GM18517 (cell line): Measurements from ENCODE around the gene ARPC5L.
"Not testable (repeated sequence)": the region's sequence is repeated elsewhere in the genome, so short reads cannot be mapped to it uniquely, and the experiment has no call there.

Source experiments
- ATAC-seq: cut with Tn5 transposase; IDR thresholded peaks from one replicate; pipeline ENCODE4 v1.9.1; 2021; ENCODE audit warnings: mild to moderate bottlenecking, moderate library complexity; ENCODE audit not compliant: unreplicated experiment

The ARPC5L gene

DNA sequence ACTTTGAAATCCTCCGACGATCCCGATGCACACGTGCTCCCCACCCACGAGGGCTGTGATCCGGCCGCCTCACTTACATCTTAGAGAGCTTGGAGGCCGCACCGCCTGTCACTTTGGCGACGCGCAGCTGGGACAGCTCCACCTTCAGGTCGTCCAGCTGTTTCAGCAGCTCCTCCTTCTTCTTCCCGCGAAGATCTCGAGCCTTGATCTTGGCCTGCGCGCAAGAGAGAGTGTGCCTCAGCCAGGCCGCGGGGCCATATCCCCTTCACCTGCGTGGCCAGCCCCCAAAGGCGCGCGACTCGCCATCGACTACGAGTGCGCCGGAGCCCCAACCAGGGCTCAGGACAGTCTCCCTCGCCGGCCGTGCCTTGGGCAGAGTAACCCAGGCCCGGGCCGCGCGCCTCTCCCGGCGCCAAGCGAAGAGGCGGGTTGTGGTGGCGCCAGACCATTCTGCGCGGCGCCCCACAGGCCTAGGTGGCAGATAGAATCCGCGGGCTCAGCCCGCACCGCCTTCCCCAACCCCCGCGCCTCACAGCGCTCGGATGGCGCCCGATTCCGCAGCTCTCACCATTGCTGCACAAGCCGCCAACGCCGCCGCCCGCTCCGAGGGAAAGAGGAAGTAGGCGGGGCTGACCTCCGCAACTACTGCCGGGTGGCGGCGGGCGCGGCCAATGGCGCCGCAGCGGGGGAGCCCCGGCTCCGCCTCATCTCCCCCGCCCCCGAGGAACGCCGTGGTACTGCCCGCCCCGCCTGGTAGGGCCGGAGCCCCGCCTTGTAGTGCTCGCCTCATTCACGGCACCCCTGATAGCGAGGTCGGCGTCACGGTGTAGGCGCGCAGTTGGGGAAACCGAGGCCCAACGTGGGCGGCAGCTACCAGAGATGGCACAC lies at the start of gene ARPC5L, which contains the start of gene RPL35:
TSS of gene ARPC5L (plus strand) at position 789 of the 888 bp plus-strand sequence. CDS start 7,161 bp downstream, outside the sequence.
TSS of gene RPL35 (minus strand) at position 616 of the 888 bp plus-strand sequence. CDS start at position 571, 45 bp downstream.
- peak; percentile 79 for ATAC-seq

DNA sequence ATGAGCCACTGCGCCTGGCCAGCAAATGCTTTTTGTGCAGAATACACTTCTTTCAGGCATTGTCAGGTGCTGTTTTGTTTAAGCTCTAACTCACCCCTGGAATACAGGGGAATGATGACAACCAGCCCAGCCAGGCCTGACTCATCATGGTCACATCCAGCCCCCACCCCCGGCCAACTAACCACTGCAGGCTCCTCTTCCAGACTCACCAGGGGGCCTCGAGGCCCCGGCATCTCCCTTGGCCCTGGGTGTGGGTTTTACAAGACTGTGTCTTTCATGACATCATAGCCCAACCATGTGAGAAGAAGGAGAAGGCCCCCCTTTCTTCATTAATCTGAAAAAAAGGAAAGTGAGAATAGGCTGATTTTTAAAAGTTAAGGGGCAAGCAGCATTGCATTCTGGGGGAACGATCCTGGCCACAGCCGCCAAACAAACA lies 49.5 kb upstream of the ARPC5L start:
- no peak for ATAC-seq

DNA sequence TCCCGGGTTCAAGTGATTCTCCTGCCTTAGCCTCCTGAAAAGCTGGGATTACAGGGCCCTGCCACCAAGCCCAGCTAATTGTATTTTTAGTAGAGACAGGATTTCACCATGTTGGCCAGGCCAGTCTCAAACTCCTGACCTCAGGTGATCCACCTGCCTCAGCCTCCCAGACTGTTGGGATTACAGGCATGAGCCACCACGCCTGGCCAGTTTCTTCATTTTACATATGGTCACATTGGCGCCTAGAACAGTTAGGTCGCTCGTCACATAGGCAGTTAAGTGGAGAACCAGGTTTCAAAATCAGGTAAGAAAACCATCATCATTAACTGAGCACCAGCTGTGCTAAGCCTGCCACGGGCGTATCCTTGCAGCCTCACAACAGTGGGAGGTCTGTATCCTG lies 48.9 kb upstream of the ARPC5L start:
- no peak for ATAC-seq

DNA sequence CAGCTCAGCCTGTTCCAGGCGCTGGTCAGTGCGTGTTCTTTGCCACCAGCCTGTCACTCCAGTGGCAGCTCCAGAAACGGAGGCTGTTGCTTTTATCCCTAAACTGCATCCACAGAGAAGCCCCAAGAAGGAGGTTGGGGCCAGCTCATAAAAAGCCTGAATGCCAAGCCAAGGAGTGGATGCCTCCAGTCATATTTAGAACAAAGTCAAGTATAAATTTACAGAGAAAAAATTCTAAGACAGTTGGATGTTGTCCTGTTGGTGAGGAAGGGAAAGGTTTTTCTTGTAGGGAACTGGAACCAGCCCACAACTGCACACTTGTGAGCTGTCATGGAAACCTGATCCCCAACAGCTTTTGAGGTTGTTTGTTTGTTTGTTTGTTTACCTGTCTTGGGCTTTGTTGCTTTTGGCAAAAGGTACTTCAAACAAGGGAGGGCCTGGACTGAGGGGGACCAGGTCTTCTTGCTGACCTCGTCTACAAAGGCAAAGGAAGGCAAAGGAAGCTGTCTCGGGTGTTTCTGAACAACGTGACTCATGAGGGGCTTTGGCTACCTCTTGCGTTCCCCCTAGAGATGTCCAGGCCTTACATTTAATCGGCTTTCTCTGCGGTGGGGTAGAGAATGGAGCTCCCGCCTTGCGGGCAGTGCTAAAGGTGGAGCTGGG lies 48.3 kb upstream of the ARPC5L start:
- ATAC-seq = no peak

DNA sequence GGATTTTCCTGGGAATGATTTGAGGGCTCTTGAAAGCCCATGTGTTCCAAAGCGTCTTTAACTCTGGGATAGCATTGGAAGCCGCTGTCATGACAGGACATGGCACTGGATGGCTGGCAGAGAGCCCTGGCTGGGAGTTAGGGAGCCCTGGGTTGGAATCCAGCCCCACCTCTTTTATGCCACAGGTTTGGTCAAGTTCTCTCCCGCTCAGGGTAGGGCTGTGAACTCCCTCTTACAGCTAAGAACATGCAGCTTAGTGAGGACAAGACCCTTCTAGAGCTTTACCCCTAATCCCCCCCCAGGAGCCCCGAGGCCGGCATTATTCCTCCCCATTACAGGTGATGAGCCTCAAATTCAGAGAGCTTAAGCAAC lies 47.8 kb upstream of the ARPC5L start:
- ATAC-seq = no peak

DNA sequence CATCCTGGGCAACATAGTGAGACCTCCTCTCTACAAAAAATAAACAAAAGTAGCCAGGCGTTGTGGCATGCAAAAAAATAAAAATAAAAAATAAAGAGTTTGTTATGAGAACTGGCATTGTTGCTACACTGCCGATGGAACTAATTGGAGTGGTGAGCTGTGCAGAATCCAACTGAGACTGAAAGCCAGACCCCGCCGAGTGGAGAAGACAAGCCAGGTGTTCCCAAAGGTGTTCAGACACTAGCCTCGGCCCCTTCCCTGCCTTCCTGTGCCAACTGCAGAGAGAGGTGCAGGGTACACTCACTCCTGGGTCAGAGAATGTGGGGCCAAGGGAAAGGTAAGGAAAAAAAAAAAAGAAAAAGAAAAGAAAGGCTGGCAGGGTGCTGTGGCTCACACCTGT lies 46.3 kb upstream of the ARPC5L start:
- ATAC-seq = no peak

DNA sequence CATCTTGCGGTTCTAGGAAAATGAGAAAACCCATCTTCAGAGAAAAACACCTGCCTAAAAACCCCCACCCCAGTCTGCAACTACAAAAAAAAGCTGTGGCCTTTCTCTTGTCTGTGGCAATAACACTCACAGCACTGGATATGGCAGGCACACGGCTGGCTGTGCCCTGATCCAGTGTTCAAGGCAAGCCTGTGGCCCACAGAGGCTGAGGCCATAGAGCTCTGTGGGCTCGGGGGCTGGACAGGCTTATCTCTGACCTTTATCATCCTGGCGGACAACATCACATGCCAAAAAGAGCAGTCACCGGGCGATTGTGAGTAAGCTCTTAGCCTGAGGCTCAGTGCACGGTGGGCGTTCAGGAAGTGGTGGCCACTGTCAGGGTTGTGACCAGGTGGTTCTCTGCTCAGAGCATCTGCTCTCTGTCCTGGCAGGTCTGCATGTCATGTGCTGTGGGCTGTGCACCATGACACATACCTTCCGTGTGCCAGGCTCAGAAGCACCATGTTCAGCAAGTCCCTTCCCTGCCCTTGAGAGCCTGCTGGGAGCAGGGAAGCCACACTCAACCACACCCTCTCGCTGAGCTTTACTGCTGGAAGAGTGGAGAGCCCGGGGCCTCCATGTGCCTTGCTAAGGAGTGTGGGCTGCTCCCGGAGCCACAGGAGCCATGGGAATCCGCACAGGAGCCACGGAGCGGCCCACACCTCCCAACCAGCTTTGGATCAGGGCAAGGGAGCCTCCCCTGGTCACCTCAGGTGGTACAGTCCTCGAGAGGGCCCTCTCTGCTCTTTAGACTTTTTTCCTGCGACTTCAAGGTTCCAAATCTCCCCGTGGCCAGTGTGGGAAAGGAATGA lies 43.3 kb upstream of the ARPC5L start:
- ATAC-seq = no peak

DNA sequence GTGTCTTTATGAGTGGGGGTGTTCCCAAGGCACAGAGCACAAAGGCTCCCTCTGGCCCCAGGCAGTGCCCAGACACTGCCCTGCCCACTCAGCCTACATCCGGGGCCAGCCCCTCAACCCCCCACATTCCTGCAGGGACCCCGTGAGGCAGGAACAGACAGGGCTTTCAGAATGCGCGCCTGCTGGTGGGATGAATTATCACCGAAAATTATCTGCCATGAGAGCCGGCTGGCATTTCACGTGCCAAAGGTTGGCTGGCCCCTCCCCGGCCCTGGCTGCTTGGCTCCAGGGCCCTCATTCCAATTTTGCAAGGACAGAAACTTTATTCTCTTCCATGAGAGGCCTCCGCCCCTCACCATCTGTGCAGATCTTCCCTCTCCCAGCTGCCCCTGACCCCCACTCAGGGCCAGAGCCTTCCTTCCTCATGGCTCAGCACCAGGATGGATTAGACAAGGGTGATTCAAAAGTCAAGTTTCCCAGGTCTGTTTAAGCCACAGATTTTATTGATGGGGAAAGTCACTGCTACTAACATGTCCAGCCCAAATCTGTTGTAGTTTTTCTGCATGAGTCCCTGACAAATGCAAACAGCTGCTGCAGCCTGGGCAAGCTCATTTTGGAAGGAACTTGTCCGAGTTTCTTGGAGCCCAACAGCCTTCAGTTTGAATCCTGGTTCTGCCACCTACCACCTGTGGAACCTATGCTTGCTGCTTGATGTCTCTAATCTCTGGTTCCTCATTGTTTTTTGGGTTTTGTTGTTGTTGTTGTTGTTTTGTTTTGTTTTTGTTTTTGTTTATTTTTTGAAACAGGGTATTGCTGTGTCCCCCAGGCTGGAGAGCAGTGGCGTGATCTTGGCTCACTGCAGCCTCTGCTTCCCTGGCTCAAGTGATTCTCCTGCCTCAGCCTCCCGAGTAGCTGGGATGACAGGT lies 41.0 kb upstream of the ARPC5L start:
- no peak for ATAC-seq

DNA sequence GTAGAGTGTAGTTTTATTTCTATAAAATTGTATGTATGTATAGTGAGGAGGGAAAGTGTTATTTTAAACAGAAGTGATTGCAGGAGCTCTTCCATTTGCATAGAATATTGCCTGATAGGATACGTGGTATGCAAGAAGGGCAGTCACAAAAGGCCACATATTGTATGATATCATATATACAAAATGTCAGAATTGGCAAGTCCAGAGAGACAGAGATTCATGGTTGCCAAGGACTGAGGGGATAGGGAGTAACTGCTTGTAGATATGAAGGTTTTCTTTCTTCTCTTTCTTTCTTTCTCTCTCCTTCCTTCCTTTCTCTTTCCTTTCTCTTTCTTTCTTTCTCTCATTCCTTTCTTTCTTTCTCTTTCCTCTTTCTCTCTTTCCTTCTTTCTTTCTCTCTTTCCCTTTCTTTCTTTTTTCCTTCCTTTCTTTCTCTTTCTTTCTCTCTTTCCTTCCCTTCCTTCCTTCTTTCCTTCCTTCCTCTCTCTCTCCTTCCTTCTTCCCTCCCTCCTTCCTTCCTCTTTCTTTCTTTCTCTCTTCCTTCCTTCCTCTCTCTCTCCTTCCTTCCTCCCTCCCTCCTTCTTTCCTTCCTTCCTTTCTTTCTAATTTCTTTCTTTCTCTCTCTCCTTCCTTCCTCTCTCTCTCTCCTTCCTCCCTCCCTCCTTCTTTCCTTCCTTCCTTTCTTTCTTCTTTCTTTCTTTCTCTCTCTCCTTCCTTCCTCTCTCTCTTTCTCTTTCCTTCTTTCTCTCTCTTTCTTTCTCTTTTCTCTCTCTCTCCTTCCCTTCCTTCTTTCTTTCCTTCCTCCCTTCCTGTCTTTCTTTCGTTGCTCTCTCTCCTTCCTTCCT lies 33.2 kb upstream of the ARPC5L start:
- no peak for ATAC-seq

DNA sequence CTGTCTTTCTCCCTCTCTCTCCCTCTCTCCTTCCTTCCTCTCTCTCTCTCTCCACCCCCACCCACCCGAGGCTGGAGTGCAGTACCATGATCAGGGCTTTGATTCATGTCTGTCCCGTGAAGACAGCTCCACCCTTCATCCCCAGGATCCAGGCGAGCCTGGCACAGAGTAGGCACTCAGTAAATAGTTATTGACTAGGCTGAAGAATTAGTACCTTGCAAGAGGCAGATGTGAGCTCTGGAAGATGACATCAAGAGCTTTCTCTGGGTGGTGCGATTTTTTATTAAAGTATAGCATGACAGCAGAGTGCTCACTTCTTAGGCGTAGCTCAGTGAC lies 32.6 kb upstream of the ARPC5L start:
- ATAC-seq = no peak

DNA sequence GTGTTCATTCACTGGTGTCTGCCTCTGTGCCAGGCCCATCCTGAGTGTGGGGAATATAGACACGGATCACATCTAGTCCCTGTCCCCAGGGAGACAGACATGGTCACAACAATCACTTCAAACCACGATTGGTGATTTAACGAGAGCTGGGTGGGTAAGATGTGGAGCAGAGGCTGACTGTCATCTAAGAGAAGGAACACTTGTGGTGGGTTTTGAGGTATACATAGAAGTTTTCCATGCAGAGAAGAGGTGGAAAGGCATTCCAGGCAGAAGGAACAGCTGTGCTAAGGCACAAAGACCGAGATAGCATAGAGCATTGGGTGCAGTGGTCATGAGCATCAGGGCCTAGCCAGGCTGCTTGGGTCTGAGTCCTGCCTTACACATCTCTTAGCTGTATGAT lies 31.3 kb upstream of the ARPC5L start:
- no peak for ATAC-seq

DNA sequence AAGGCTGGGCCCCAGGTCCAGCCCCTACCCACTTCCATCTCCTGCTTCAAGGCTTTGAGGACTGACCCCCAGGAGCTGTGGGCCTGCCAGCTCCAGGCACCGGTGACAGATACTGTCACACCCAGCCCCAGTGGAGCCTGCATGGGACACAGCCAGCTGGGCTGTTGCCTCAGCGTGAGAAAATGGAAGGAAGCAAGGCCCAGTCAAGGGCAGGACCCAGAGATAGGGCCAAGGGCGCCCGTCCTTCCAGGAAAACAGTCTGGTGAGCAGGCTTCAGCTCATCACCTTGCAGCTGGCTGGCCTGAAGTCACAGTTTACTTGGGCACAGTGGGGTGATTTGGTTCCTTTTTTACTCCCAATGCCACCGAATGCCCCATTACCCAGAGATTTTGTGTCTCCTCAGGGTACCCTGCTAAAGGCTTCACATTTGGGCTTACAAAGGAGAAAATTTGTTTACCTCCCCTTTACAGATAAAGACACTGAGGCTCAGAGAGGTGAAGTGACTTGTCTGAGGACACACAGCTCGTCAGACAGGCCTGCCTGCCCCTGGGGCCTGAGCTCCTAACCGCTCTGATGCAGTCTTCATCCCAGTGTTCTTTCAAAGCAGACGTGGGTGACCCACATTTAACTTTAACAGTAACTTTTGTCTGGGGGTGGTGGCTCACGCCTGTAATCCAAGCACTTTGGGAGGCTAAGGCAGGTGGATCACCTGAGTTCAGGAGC lies 30.1 kb upstream of the ARPC5L start:
- ATAC-seq = no peak

DNA sequence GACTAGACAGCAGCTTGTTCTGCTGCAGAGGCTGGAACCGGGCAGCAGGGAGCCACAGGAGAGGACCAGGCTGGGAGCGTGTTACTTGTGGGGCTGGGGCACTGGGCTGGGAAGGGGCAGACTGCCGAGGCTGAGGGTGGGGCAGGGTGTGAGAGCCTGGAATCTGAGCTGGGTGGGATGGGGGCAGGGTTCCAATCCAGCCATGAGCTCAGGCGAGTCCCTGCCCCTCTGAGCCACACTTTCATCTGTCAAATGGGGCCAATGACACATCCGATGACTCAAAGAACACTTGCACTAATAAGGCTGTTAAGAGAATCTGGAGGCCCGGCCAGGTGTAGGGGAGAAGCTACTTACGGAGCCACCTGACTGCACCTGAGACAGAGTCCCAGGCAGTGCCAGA lies 27.3 kb upstream of the ARPC5L start:
- ATAC-seq = no peak

DNA sequence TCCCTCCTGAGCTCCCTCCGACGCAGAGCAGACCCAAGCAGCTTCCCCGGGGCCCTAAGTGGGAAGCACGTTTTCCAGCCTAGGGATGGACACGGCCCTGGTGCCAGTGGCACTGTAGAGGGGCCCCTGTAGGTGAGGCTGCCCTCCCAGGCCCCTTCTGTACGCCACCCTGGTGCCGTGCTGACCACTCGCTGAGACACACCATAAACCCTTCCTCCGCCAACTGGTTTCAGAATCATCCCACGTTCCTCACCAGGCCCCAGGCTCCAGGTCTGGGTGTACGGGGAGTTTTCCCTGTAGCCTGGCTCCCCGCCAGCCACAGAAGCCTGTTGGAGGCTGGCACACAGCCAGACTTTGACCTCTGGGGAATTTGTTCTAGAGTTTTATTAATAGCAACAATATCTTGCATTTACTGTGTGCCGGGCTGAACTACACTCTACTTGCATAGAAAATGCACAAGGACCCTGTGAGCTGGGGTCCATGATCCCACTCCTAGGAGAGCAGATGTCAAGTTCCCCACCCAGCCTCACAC lies 26.8 kb upstream of the ARPC5L start:
- ATAC-seq = no peak

DNA sequence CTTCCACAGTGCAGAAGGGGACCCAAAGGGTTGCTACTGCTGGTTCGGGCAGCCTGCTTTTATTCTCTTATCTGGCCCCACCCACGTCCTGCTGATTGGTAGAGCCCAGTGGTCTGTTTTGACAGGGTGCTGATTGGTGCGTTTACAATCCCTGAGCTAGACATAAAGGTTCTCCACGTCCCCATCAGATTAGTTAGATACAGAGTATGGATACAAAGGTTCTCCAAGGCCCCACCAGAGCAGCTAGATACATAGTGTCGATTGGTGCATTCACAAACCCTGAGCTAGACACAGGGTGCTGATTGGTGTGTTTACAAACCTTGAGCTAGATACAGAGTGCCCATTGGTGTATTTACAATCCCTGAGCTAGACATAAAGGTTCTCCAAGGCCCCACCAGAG lies 23.8 kb upstream of the ARPC5L start:
- not testable (repeated sequence) for ATAC-seq

DNA sequence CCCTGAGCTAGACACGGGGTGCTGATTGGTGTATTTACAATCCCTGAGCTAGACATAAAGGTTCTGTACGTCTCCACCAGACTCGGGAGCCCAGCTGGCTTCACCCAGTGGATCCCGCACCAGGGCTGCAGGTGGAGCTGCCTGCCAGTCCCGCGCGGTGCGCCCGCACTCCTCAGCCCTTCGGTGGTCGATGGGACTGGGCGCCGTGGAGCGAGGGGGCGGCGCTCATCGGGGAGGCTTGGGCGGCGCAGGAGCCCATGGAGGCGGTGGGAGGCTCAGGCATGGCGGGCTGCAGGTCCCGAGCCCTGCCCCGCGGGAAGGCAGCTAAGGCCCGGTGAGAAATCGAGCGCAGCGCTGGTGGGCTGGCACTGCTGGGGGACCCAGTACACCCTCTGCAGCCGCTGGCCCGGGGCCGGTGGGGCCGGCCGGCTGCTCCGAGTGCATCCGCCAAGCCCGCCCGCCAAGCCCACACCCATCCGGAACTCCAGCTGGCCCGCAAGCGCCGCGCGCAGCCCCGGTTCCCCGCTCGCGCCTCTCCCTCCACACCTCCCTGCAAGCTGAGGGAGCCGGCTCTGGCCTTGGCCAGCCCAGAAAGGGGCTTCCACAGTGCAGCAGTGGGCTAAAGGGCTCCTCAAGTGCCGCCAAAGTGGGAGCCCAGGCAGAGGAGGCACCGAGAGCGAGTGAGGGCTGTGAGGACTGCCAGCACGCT lies 23.2 kb upstream of the ARPC5L start:
- not testable (repeated sequence) for ATAC-seq

DNA sequence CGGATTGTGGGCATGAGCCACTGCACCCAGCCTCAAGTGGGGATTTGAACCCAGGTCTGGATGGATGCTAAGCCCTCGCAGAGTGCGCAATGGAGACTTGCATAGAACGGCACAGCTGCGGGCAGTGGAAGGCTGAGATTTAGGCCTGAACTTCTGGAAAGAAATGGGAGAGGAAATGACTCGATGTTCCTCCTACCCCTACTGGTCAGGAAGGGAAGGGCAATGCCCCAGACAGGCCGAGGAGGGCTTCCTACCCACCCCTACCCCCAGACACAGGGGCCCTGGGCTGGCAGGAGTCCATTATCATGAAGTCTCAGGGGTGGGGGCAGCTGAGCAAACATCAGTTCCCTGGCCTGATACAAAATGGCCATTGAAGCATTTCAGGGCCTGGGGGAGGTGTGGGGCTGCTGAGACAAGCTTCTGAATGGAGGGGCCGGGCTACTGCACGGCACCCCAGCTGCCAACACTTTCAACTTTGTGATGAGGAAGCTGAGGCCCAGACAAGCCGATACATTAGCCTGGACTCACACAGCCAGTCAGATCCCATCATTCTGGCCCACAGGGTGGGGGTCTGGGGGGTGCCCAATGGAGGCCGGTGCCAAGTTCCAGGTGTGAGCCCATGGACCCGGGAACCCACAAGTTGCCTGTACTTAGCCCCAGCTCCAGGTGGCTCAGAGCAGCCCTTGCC lies 22.2 kb upstream of the ARPC5L start:
- ATAC-seq = no peak
